Measurements from ENCODE around the gene FAM43A. TPM values are rescaled to one million over a fixed set of nuclear protein-coding genes. Genes with fewer than 3 reads are reported as not detected.

FAM43A gene
- total RNA-seq, 2 experiments from 2014 or later, result 0.54 to 0.69 TPM

GRCh38 chr3:194682189-194682693, 3.4 kb upstream of the FAM43A start:
- Mint-ChIP-seq H3K9me3 (no peaks in the 10 kb centered on the region), H3K36me3 (ENCODE audit: low read depth) (no peaks in the 10 kb centered on the region), H3K4me1 (peaks cover 38% of the 10 kb centered on the region), H3K27ac (no peak overlapping the region), H3K27me3 (peaks cover 42% of the 10 kb centered on the region), H3K4me3 (no peak overlapping the region)
- no peak for DNase-seq
- ChIA-PET POLR2A (no interaction called here), CTCF (interaction anchor here (0.6 to 3.3 kb wide), 30 partner anchors 10 to 873 kb away, joined by 3 to 59 read pairs (median 4); partner anchors contain the start of gene LSG1)

DNA sequence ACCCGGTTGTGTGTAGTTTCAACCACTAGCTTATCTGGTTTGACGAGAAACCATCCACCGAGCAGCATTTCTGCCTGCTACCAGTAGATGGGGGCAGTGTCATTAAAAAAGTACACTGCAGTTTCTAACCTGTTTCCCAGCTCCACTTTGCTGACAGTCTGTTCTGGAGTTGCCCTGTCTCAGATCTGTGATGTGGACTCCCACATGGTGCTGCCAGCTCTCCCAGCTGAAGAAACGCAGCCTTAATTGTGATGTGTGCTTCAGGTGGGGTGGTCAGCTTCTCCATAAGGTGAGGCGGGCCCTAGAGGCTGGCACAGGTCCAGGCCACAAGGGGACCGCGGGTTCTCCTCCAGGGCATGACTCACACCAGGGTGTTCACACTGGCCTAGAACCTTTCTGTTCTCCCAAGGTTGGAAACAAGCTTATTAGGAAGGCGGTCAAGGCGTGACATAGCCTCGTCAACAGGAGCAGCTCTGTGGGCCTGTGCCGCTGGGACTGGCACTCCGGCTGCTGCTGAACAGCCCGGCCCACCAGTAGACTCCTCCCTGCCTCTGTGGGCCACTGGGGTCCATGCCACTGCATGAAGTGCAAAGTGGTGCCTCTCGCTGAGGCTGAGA, 2.9 kb upstream of the FAM43A start:
- peak; percentile 77 for DNase-seq
- H3K27ac Mint-ChIP-seq, result no peak overlapping the region
- no peaks in the 10 kb centered on the region for H3K9me3 Mint-ChIP-seq
- peaks cover 44% of the 10 kb centered on the region for H3K27me3 Mint-ChIP-seq
- CTCF ChIA-PET, result interaction anchor here (0.6 to 3.3 kb wide), 34 partner anchors 10 to 1035 kb away, joined by 3 to 59 read pairs (median 4); partner anchors contain the start of gene LSG1
- H3K4me3 Mint-ChIP-seq, result no peak overlapping the region
- peaks cover 40% of the 10 kb centered on the region for H3K4me1 Mint-ChIP-seq
- POLR2A ChIA-PET, result interaction anchor here (0.7 kb wide), 1 partner anchor 337 kb away, joined by 3 read pairs; no protein-coding TSS in a partner anchor
- H3K36me3 Mint-ChIP-seq (ENCODE audit: low read depth), result no peaks in the 10 kb centered on the region

DNA sequence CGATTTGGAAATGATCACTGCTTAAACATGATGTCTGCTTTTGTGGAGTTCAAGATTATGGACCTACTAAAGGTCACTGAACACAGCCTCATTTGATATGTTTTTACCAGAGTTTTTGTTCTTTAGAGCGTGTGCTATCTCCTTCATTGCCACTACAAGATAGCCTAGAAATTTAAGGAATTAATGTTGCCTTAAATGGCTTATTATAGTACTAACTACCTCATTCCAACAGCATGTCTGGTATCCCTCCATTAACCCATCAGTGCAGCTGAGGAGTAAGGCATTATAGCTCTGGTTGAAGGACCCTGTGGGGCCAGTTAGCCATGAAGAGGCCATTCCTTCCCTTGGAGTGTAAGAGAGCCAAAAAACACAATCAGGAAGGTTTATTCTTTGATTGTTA, 2.3 kb upstream of the FAM43A start:
- Mint-ChIP-seq H3K9me3 (no peaks in the 10 kb centered on the region), H3K36me3 (ENCODE audit: low read depth) (no peaks in the 10 kb centered on the region), H3K4me1 (peaks cover 43% of the 10 kb centered on the region), H3K27me3 (peaks cover 45% of the 10 kb centered on the region), H3K27ac (no peak overlapping the region), H3K4me3 (no peak overlapping the region)
- ChIA-PET POLR2A (interaction anchor here (0.7 kb wide), 1 partner anchor 336 kb away, joined by 3 read pairs; no protein-coding TSS in a partner anchor), CTCF (interaction anchor here (0.6 to 3.3 kb wide), 17 partner anchors 10 to 588 kb away, joined by 3 to 59 read pairs (median 4); partner anchors contain the start of gene LSG1)
- DNase-seq, result no peak

DNA sequence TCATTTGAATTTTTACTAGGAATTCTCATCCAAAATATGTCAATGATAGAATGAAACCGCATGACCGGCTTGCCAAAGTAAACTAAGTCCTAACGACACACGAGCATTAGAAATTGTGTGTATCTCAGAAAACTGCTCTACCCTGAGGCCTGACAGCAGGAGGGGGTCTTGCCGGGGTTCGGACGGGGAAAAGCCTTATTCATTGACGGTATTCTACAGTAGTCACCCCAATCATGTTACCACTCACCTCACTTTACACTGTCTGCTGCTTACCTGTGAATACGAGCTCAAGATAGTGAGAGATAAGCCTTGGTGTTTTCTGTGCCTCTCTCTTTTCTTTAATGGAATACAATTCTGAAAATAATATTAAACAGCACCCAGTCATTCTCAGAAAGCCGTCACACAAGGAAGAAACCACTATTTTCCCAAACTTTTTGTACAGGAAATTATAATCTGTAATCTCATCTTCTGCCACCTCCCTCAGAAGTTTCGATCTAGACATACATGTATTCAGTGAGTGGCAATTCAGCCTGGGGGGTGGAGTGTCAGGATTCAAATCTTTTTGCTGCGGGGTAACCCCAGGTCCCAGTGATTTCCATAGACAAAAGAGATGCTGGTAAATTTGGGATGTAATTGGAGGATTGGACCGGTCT, 492 bp upstream of the FAM43A start:
- peak overlapping the region; percentile 61 for H3K27ac Mint-ChIP-seq
- ChIA-PET POLR2A (no interaction called here), CTCF (interaction anchor here (3.0 to 3.7 kb wide), 2 partner anchors 9 to 13 kb away, joined by 11 to 35 read pairs; partner anchors contain the start of gene LSG1)
- H3K27me3 Mint-ChIP-seq, result peaks cover 60% of the 10 kb centered on the region
- H3K4me1 Mint-ChIP-seq, result peaks cover 54% of the 10 kb centered on the region
- no peak for DNase-seq
- H3K4me3 Mint-ChIP-seq, result peak overlapping the region; percentile 80
- H3K36me3 Mint-ChIP-seq (ENCODE audit: low read depth), result no peaks in the 10 kb centered on the region
- no peaks in the 10 kb centered on the region for H3K9me3 Mint-ChIP-seq

- ChIA-PET CTCF (interaction anchor here (0.5 to 3.7 kb wide), 8 partner anchors 10 to 584 kb away, joined by 3 to 35 read pairs (median 6); partner anchors contain the start of genes LSG1 and XXYLT1), POLR2A (no interaction called here)
- H3K36me3 Mint-ChIP-seq (ENCODE audit: low read depth), result no peaks in the 10 kb centered on the region
- peak overlapping the region; percentile 77 for H3K4me3 Mint-ChIP-seq
- no peak overlapping the region for H3K27ac Mint-ChIP-seq
- peaks cover 54% of the 10 kb centered on the region for H3K4me1 Mint-ChIP-seq
- H3K27me3 Mint-ChIP-seq, result peaks cover 62% of the 10 kb centered on the region
- H3K9me3 Mint-ChIP-seq, result no peaks in the 10 kb centered on the region
- DNase-seq, result no peak
These were observed 732 bp downstream of the FAM43A start for GRCh38 chr3:194686414-194686815.

GRCh38 chr3:194686816-194687637, 1.3 kb downstream of the FAM43A start:
- DNase-seq, result no peak
- peaks cover 69% of the 10 kb centered on the region for H3K27me3 Mint-ChIP-seq
- ChIA-PET POLR2A (no interaction called here), CTCF (interaction anchor here (0.5 to 3.7 kb wide), 12 partner anchors 11 to 583 kb away, joined by 3 to 35 read pairs (median 4); partner anchors contain the start of genes LSG1 and XXYLT1)
- H3K4me1 Mint-ChIP-seq, result peaks cover 54% of the 10 kb centered on the region
- H3K4me3 Mint-ChIP-seq, result peak overlapping the region; percentile 77
- no peaks in the 10 kb centered on the region for H3K36me3 Mint-ChIP-seq (ENCODE audit: low read depth)
- no peak overlapping the region for H3K27ac Mint-ChIP-seq
- no peaks in the 10 kb centered on the region for H3K9me3 Mint-ChIP-seq

GRCh38 chr3:194687638-194688199, 2.0 kb downstream of the FAM43A start:
- Mint-ChIP-seq H3K9me3 (no peaks in the 10 kb centered on the region), H3K4me3 (peak overlapping the region; percentile 77), H3K27me3 (peaks cover 69% of the 10 kb centered on the region), H3K4me1 (peaks cover 47% of the 10 kb centered on the region), H3K27ac (no peak overlapping the region), H3K36me3 (ENCODE audit: low read depth) (no peaks in the 10 kb centered on the region)
- peak; percentile 65 for DNase-seq
- ChIA-PET CTCF (interaction anchor here (0.6 to 3.7 kb wide), 11 partner anchors 12 to 583 kb away, joined by 3 to 35 read pairs (median 4); partner anchors contain the start of genes LSG1 and XXYLT1), POLR2A (no interaction called here)

GRCh38 chr3:194688200-194688740, 2.6 kb downstream of the FAM43A start:
- no peak for DNase-seq
- H3K36me3 Mint-ChIP-seq (ENCODE audit: low read depth), result no peaks in the 10 kb centered on the region
- H3K4me1 Mint-ChIP-seq, result peaks cover 42% of the 10 kb centered on the region
- POLR2A ChIA-PET, result no interaction called here
- peaks cover 67% of the 10 kb centered on the region for H3K27me3 Mint-ChIP-seq
- H3K4me3 Mint-ChIP-seq, result no peak overlapping the region
- CTCF ChIA-PET, result interaction anchor here (0.7 to 3.7 kb wide), 10 partner anchors 12 to 784 kb away, joined by 3 to 35 read pairs (median 5); partner anchors contain the start of genes LSG1 and XXYLT1
- H3K9me3 Mint-ChIP-seq, result no peaks in the 10 kb centered on the region
- H3K27ac Mint-ChIP-seq, result no peak overlapping the region

DNA sequence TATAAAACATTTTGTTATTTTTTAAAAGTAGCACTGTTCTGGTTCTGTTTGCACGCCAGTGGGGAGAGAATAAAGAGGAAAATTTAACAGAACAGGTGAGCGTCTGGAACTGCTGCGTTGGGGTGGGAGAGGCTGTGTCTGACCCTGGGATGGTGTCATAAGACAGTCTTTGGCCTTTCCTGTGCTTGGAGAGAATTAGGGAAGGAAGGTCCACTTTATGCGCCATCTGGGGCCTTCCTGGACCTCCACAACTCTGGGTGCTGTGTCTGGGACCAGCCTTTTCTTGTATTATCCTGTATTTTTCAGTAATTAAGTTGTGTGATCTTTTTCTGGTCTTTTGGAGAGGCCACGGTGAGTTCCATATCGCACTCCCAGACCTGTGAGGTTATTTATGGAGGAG, 3.3 kb downstream of the FAM43A start:
- H3K9me3 Mint-ChIP-seq, result no peaks in the 10 kb centered on the region
- ChIA-PET CTCF (interaction anchor here (0.7 to 3.7 kb wide), 3 partner anchors 17 to 783 kb away, joined by 3 to 35 read pairs (median 4); partner anchors contain the start of gene LSG1), POLR2A (no interaction called here)
- no peak overlapping the region for H3K4me3 Mint-ChIP-seq
- no peak for DNase-seq
- H3K36me3 Mint-ChIP-seq (ENCODE audit: low read depth), result no peaks in the 10 kb centered on the region
- H3K27ac Mint-ChIP-seq, result no peak overlapping the region
- H3K27me3 Mint-ChIP-seq, result peaks cover 63% of the 10 kb centered on the region
- H3K4me1 Mint-ChIP-seq, result peaks cover 40% of the 10 kb centered on the region

DNA sequence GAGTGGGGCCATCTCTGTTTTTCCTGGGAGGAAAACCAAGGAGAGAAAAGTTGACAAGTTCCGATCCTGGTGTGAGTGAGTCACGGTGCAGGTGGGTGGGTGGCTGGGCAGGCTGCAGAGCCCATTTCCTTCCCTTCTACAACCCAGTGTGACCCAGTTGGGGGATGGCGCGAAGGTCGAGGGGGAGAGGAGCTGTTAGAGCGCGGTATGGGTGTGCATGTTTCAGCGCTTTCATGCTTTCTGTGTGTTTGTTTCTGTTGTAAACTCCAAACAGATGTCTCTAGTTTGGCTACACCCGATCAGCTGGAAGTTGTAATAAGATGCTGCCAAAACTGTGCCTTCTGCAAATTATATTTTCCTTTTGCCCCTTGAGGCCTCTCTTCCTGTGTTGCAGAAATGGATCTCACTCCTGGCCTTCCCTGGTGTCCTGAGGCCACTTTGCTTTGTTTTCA, 3.8 kb downstream of the FAM43A start:
- ChIA-PET POLR2A (no interaction called here), CTCF (interaction anchor here (0.7 to 1.1 kb wide), 2 partner anchors 62 to 782 kb away, joined by 3 to 4 read pairs; no protein-coding TSS in a partner anchor)
- Mint-ChIP-seq H3K4me3 (no peak overlapping the region), H3K36me3 (ENCODE audit: low read depth) (no peaks in the 10 kb centered on the region), H3K27me3 (peaks cover 60% of the 10 kb centered on the region), H3K4me1 (peaks cover 34% of the 10 kb centered on the region), H3K27ac (no peak overlapping the region), H3K9me3 (no peaks in the 10 kb centered on the region)
- no peak for DNase-seq

GRCh38 chr3:194690501-194691372, 5.1 kb downstream of the FAM43A start:
- Mint-ChIP-seq H3K27ac (no peak overlapping the region), H3K36me3 (ENCODE audit: low read depth) (no peaks in the 10 kb centered on the region), H3K4me1 (peaks cover 22% of the 10 kb centered on the region), H3K27me3 (peaks cover 48% of the 10 kb centered on the region), H3K9me3 (no peaks in the 10 kb centered on the region), H3K4me3 (no peak overlapping the region)
- ChIA-PET CTCF (no interaction called here), POLR2A (no interaction called here)
- DNase-seq, result no peak

Measured in activated CD4-positive, alpha-beta T cell treated with anti-CD3 and anti-CD28 coated beads, Interleukin-2, amount 10 ng/mL, durations not matched to agents 7 days and 5 days (primary cell).